ENCODE measurements around the gene NT5DC3.

NT5DC3 gene

DNA sequence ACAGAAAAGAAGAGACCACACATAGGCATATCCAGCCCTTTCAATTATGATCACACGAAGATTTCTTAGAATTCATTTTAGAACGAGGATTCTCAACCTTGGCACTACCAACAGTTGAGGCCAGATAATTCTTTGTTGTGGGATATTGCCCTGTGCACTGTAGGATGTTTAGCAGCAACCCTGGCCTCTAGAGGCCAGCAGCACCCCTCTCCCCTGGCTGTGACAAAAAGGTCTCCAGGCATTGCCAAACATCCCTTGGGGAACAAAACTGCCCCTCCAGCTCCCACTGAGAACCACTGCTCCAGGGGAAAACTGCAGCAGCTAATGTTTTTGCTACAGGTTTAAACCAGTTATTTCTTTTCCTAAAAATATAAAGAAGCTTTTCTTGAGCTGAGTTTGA lies 7.1 kb downstream of the NT5DC3 start:
- no peak overlapping the region for H3K4me3 ChIP-seq (ENCODE audit: low read depth, low read length)
- in situ Hi-C loops (cut with HindIII; ENCODE audit: low sequenced_read_pairs) = no loop called here
- DNase-seq (ENCODE audit: low read depth, low spot score) = no peak
- TF ChIP-seq, protein P1, sequence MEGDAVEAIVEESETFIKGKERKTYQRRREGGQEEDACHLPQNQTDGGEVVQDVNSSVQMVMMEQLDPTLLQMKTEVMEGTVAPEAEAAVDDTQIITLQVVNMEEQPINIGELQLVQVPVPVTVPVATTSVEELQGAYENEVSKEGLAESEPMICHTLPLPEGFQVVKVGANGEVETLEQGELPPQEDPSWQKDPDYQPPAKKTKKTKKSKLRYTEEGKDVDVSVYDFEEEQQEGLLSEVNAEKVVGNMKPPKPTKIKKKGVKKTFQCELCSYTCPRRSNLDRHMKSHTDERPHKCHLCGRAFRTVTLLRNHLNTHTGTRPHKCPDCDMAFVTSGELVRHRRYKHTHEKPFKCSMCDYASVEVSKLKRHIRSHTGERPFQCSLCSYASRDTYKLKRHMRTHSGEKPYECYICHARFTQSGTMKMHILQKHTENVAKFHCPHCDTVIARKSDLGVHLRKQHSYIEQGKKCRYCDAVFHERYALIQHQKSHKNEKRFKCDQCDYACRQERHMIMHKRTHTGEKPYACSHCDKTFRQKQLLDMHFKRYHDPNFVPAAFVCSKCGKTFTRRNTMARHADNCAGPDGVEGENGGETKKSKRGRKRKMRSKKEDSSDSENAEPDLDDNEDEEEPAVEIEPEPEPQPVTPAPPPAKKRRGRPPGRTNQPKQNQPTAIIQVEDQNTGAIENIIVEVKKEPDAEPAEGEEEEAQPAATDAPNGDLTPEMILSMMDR (IDR thresholded peaks at IDR 0.05; ENCODE audit: low read depth, low read length) = no peak

DNA sequence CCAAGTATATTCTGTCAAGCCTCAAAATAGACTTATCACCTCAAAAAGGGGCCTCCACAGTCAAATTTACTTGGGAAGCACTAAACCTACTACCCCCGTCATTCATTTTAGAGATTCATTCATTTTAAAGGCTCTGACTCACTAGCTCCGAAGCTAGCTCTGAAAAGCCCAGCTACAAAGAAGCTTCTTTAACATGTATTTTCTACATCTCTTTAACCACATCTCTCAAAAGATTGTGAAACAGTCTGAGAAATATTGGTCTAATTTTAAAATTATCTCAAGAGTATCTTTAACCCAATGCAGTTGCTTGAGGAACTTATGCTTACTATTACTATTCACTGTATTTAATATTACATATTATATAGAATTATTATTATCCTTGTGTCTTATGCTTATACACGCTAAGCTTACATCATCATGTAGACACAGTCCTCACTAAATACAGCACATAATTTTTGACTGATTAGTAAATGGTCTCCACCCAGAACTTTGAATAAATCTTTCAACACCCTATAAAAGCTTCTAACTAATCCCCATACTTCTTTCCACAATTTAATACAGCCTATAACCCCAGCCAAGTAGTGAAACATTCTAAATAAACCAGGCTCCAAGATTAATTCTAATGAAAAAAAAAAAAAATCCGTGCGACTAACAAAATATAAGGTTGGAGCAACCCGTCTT lies 7.8 kb downstream of the NT5DC3 start:
- in situ Hi-C loops (cut with HindIII; ENCODE audit: low sequenced_read_pairs) = no loop called here
- no peak overlapping the region for H3K4me3 ChIP-seq (ENCODE audit: low read depth, low read length)
- DNase-seq (ENCODE audit: low read depth, low spot score) = no peak
- TF ChIP-seq, protein P1 (IDR thresholded peaks at IDR 0.05; ENCODE audit: low read depth, low read length) = no peak

DNA sequence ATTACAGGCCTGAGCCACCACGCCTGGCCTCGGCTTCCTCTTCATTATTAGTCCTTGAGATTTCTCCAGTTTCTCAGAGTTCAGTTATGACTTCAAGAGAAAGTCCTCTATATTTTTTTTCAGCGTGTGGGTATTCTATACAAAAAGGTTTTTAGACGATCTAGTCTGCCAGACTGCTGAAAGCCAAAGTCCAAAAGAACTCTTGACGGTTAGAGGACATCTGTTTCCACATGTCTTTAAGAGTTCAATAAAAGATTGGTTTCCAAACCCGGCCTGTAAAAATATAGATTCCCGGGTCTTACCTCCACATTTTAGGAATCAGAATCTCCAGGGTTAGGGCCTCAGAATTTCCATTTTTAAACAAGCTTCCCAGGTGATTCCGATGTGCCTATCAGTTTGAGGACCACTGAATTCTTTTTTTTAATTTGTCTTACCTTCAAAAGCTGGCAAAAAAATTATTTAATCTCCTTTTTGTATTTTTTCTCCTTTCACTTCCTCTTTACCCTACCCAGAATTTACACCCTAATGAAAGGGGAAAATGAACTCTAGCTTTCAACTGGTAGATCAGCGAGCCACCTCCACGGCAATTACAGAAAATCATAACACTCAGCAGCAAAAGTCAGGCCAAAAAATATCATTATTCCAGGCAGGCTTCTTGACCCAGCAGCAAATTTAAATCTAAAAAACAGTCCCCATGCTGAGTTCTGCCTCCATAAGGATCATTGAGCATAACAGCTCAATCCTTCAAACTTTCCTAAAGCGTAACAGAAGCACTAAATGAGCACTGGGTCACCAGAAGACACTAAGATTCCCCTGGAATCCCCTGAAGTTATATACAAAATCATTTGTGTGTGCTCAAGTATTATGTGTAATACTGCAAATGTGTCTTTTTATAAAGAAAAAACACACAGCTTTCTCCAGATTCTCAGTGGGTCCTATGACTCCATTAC lies 8.7 kb downstream of the NT5DC3 start:
- TF ChIP-seq, protein P1 (IDR thresholded peaks at IDR 0.05; ENCODE audit: low read depth, low read length) = no peak
- no peak for DNase-seq (ENCODE audit: low read depth, low spot score)
- H3K4me3 ChIP-seq (ENCODE audit: low read depth, low read length) = no peak overlapping the region
- in situ Hi-C loops (cut with HindIII; ENCODE audit: low sequenced_read_pairs) = no loop called here

DNA sequence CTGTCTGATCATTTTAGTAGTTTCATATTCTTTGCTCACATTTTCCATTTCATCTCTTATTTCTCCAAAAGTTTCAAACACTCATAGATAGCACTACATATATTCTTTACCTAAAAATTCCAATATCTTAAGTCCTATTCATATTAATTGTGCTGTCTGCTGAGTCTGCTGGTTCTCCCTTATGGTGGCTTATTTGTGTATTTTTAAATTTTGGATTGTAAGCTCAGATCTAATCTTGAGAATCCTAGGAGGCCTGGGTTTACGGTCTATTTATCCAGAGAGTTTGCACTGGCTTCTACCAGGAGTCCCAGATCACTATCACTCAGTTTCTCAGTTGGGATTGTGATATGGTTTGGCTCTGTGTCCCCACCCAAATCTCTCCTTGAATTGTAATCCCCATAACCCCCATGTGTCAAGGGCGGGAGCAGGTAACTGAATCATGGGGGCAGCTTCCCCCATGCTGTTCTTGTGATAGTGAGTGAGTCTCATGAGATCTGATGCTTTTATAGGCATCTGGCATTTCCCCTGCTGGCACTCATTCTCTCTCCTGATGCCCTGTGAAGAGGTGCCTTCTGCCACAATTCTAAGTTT lies 10.2 kb downstream of the NT5DC3 start:
- TF ChIP-seq, protein P1 (IDR thresholded peaks at IDR 0.05; ENCODE audit: low read depth, low read length) = no peak
- no peak for DNase-seq (ENCODE audit: low read depth, low spot score)
- in situ Hi-C loops (cut with HindIII; ENCODE audit: low sequenced_read_pairs) = no loop called here
- no peak overlapping the region for H3K4me3 ChIP-seq (ENCODE audit: low read depth, low read length)

DNA sequence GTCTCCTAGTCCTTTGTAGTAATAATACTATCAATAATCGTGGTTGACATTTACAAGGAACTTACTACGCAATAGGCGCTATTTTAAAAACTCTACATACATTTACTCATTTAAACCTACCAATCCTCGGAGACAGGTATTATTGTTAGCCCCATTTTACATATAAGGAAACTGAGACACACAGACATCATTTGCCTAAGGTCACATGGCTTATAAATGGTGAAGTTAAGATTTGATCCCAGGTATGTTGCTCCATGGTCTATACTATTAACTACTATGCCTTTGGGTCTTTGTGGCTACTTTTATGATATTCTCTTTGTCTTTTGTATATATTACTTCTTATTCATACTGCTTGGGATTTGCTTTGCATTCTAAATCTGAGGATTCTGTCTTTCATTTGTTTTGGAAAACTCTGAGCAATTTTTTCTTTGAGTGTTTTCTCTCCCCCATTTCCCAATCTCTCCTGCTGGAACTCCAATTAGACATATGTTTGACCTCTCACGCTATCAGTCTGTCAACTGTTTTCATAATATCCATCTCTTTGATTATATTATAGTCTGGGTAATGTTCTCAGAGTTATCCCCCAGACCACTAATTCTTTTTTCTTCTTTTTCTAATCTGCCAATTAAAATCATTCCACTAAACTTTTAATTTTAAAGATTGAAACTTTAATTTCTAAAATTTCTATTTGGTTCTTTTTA lies 10.9 kb downstream of the NT5DC3 start:
- in situ Hi-C loops (cut with HindIII; ENCODE audit: low sequenced_read_pairs) = no loop called here
- TF ChIP-seq, protein P1 (IDR thresholded peaks at IDR 0.05; ENCODE audit: low read depth, low read length) = no peak
- no peak for DNase-seq (ENCODE audit: low read depth, low spot score)
- H3K4me3 ChIP-seq (ENCODE audit: low read depth, low read length) = no peak overlapping the region

DNA sequence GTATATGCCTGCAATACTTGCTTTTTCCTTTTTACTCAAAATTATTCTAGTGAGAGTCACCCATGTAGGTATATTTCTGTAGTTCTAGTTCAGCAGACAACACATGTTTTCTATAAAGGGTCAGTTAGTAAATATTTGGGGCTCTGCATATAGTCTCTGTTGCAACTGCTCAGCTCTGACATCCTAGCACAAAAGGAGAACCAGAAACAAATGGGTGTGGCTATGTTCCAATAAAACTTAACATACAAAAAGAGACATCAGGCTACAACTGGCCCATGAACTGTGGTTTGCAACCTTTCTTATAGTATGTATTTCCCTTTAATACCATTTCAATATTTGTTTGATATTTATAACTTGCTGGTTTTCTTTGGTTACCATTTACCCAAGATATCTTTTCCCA lies 11.9 kb downstream of the NT5DC3 start:
- in situ Hi-C loops (cut with HindIII; ENCODE audit: low sequenced_read_pairs) = no loop called here
- no peak for DNase-seq (ENCODE audit: low read depth, low spot score)
- TF ChIP-seq, protein P1 (IDR thresholded peaks at IDR 0.05; ENCODE audit: low read depth, low read length) = no peak
- no peak overlapping the region for H3K4me3 ChIP-seq (ENCODE audit: low read depth, low read length)
